ENCODE measurements around the gene RUNDC3A.
A peak's percentile ranks its signal among the peaks of the same experiment; 100 is the strongest.
"Not testable (repeated sequence)": the region's sequence is repeated elsewhere in the genome, so short reads cannot be mapped to it uniquely, and the experiment has no call there.

RUNDC3A gene

DNA sequence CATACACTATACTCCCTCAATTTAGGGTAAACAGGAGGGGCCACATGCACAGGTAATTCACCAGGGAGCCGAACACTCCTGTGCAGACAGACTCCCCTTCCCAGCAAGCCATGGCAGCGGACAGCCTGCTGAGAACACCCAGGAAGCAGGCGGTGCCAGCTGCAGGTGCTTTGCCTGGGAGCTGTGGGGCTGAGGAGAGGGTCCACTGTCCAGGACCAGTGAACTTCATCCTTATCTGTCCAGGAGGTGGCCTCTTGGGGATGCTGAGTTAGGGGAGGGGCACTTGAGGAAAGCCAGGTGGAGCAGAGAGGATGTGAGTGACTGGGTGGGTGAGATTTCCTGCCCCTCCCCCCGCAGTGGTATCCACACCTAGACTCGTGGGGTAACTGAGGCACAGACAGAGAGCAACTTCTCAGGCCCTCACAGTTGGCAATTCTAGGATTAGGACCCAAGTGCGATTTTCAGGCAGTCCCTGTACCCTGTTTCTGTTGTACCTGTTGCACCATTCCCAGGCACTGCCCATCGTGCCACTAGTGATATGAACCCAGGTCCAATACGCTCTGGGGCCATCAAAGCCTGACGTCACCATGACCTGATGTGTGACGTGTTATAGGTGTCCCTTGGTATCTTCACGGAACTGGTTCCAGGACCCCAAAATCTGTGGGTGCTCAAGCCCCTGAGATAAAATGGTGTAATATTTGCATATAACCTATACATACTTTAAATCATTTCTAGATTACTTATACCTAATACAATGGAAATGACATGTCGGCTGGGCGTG lies 37.9 kb downstream of the RUNDC3A start:
- DNase-seq, result no peak

DNA sequence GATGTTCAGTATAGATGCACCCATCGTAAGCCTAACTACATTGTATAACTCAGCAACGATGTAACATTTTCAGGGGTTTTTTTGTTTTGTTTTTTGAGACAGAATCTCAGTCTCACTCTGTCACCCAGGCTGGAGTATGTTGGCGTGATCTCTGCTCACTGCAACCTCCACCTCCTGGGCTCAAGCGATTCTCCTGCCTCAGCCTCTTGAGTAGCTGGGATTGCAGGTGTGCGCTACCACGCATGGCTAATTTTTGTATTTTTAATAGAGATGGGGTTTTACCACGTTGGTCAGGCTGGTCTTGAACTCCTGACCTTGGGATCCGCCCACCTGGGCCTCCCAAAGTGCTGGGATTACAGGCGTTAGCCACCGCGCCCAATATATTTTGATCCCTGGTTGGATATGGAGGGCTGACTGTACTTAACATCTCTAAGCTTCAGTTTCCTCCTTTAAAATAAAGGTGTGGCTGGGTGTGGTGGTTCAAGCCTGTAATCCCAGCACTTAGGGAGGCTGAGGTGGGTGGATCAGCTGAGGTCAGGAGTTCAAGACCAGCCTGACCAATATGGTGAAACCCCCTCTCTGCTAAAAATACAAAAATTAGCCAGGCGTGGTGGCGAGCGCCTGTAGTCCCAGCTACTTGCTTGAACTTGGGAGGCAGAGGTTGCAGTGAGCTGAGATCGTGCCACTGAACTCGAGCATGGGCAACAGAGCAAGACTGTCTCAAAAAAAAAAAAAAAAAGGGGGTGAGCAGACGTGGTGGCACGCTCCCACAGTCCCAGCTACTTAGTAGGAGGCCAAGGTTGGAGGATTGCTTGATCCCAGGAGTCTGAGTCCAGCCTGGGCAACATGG lies 39.0 kb downstream of the RUNDC3A start:
- DNase-seq, result not testable (repeated sequence)

DNA sequence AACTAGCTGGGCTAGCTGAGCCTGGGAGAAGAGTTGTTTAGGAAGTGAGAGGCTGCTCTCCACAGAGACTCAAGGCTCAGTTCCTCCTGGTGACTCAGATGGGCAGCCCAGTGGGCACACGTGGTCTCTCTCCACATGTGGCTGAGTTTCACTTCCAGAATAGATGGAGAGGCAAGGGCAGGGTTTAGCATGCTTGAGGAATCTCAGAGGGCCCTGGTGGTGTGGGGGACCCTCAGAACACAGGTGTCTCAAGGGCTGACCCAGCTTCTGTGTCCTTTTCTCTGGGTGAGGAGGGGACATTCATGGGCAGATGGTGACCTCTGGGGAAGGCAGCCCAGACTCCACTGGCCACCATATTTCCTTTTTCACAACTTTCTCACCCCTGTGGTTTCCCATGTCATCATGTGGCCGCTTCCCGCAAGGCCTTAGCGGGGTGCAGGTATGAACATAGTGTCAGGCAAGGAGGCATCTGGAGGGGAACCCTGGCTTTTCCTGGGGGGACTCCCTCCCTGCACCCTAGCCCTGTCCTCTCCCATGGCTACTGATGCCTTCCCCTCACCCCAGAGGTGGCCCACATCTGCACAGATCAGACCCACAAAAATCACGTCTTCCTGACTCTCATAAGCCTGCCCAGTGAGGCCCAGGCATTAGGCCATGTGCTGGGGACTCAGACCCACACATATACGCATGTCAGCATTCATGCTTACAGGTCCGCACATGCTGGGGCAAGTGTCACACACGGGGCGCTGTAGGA lies 40.0 kb downstream of the RUNDC3A start:
- no peak for DNase-seq

DNA sequence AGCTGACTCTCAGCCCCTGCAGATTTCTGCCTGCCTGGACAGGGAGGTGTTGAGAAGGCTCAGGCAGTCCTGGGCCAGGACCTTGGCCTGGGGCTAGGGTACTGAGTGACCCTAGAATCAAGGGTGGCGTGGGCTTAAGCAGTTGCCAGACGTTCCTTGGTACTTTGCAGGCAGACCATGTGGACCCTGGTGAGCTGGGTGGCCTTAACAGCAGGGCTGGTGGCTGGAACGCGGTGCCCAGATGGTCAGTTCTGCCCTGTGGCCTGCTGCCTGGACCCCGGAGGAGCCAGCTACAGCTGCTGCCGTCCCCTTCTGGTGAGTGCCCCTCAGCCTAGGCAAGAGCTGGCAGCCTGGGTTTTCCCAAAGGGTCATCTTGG lies 40.6 kb downstream of the RUNDC3A start:
- no peak for DNase-seq

DNA sequence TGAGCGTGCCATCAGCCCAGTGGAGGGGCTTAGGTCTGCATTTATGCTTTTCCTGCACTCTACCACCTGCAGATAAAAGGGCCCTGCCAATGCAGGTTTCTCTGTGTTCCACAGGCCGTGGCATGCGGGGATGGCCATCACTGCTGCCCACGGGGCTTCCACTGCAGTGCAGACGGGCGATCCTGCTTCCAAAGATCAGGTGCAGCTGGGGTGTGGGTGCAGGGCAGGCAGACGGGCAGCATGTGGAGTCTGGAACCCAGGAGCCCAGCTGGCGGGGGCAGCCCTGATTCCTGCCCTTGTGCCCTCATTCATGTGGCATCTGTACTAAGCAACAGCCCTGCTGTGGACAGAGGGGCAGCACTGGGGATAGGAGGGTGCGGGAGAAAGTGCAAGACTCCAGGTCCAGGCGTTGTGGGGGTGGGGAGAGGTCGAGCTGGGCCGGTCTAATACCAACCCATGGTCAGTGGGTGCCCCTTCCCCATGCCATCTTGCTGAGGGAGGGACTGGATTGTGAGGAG lies 41.2 kb downstream of the RUNDC3A start:
- no peak for DNase-seq

DNA sequence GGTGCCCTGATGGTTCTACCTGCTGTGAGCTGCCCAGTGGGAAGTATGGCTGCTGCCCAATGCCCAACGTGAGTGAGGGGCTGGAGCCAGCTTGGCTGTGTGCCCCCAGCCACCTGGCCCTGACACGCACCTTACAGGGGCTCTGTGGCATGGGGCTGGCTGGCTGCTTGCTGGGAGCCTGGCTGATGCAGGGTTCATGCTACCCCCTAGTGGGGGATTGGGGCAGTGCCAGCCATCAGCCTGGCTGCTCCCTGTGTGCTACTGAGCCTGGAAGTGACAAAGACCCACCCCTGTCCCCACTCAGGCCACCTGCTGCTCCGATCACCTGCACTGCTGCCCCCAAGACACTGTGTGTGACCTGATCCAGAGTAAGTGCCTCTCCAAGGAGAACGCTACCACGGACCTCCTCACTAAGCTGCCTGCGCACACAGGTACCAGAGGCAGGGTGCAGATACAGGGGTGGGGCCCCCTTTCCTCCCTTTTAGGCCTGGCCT lies 42.4 kb downstream of the RUNDC3A start:
- peak; percentile 51 for DNase-seq

DNA sequence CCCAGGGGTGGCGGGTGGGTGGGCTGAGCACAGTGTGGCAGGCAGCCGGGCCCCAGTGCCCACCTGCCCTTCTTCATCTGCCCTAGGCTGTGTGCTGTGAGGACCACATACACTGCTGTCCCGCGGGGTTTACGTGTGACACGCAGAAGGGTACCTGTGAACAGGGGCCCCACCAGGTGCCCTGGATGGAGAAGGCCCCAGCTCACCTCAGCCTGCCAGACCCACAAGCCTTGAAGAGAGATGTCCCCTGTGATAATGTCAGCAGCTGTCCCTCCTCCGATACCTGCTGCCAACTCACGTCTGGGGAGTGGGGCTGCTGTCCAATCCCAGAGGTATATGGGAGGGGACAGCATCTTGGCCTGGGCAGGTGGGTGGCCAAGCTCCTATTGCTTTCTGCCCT lies 43.1 kb downstream of the RUNDC3A start:
- DNase-seq, result no peak

DNA sequence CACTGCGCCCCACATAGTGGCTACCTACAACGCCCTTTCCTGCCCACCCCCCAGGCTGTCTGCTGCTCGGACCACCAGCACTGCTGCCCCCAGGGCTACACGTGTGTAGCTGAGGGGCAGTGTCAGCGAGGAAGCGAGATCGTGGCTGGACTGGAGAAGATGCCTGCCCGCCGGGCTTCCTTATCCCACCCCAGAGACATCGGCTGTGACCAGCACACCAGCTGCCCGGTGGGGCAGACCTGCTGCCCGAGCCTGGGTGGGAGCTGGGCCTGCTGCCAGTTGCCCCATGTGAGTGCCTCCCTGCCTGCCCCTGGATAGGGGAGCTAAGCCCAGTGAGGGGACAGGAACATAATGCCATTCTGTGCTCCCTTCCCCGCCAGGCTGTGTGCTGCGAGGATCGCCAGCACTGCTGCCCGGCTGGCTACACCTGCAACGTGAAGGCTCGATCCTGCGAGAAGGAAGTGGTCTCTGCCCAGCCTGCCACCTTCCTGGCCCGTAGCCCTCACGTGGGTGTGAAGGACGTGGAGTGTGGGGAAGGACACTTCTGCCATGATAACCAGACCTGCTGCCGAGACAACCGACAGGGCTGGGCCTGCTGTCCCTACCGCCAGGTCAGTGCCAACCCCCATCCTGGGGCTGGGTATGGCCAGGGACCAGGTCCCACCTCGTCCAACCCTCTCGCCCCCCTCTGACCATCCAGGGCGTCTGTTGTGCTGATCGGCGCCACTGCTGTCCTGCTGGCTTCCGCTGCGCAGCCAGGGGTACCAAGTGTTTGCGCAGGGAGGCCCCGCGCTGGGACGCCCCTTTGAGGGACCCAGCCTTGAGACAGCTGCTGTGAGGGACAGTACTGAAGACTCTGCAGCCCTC lies 43.8 kb downstream of the RUNDC3A start:
- no peak for DNase-seq

DNA sequence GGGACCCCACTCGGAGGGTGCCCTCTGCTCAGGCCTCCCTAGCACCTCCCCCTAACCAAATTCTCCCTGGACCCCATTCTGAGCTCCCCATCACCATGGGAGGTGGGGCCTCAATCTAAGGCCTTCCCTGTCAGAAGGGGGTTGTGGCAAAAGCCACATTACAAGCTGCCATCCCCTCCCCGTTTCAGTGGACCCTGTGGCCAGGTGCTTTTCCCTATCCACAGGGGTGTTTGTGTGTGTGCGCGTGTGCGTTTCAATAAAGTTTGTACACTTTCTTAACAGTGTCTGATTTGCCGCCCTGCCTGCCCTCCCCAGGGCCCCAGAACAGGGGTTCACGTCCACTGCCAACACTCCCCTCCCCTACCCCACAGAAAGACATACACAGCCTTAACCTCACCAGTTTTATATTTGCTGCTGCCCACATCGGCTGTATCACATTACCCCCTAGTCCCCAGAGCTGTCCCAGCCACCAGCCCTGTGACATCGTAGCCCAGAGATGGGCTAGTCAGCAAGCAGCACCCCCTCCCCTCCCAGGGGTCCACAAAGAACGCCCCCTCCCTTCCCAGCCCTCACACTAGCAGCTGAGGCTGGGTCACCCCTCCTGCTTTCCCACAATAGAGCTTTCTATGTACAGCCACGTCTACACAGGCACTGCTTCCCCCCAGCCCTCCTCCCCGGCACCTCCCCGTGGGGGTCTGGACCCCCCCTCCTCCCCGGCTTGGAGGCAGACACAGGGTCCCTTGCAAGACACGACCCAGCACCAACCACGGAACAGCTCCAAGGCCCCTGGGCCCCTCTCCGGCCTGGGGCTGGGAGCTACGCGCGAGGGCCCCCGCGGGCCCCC lies 44.6 kb downstream of the RUNDC3A start:
- no peak for DNase-seq

DNA sequence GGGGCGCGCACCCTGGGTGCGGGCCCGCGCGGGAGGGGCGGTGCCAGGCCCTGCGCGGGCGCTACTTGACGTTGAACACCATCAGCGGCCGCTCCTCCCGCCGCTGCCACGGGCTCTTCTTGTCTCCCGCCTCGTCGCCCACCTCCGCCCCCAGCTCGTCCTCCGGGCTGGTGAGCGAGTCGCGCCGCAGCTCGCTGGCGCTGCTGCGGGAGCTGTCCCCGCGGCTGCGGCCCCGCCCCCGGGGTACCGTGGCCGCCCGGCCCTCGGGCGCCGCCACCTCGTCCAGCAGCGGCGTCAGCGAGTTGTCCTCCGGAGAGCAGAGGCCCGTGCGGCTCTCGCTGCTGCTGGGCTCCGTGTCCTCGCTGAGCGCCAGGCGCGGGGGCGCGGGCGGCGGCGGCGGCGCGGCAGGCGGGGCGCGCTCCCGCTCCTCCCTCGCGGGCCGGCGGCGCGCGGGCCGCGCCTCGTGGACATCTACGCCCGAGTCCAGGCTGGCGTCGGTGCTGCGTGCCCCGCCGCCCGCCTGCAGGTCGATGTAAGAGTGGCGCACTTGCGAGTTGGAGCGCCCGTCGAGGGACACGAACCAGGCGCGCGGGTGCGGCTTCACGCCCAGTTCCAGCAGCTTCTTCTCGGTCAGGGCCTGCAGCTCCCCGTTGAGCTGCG lies 45.4 kb downstream of the RUNDC3A start:
- no peak for DNase-seq

DNA sequence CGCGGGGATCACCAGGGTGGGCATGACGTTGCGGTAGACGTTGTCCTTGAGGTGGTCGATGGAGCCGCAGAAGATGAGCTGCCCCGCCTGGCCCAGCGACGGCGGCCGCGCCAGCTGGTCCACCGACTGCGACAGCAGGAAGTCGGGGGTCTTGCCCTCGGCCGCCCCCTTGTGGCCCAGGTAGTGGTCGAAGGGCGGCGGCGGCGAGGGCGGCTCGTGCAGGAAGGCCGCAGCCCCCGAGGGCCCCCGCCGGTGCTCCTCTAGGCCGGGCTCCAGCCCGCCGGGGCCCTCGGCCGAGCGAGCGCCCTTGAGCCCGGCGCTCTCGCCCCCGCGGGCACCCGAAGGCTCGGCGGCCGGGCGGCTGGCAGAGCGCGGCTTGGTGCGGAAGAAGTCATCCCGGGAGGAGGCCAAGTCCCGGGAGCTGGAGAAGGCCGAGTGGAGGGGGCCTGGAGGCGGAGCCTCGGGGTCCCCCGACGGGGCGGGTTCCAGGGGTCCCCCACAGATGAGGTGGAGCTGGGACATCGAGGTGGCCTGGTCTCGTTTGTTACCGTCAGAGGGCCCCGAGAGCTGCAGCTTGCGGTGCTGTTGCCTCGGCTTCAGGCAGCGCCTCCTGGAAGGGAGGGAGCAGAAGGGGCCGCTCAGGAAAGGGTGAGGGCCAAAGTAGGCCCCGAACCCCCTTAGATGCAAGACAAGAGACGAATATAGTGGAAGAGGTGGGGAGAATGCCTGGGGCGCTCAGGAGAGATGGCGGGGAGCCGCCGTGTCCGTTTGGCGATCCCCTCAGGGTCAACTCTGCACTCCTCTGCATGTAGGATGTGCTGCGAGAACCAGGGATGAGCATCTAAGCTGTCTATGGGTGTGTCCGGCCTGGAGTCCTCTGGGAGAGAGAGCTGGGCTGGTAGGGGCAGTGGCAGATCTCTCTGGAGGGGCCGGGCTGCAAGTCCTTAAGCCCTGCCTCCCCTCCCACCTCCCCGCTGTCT lies 46.5 kb downstream of the RUNDC3A start:
- DNase-seq, result peak; percentile 26

DNA sequence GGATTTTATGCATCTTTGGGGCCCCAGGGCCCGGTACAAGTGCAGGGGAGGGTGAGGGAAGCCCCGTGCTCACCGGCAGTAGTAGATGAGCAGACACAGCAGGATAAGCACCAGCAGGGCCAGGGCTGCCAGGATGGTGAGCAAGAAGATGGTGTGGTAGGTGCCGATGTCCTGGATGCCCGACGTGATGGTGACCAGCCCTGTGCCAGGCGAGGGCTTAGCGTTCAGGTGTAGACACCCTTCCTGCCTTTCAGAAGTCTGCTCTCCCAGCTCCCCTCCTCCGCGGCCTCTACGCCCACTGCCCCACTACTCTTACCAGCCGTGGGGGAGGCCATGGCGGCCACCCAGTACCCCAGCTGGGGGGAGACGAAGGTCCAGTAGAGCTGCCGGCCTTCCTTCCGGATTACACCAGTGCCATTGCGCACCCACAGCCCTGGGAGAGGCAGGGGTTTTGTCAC lies 47.3 kb downstream of the RUNDC3A start:
- no peak for DNase-seq

DNA sequence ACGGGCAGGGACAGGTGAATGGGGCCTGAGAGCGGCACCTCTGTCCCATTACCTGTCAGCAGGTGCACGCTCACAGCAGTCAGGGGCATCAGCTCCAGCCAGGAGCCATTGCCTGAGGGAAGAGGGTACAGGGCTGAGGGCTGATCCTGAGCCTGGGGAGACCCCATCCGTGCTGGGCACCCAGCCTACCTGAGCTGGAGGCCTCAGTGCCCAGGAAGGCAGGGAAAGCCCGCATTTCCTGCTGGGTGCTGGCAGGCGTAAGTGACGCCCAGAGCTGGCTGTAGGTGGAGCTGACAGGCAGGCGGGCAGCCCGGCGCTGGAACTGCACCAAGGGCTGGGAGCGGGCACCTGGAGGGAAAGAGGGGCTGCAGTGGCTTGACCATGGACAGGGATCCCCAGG lies 47.8 kb downstream of the RUNDC3A start:
- DNase-seq, result no peak

DNA sequence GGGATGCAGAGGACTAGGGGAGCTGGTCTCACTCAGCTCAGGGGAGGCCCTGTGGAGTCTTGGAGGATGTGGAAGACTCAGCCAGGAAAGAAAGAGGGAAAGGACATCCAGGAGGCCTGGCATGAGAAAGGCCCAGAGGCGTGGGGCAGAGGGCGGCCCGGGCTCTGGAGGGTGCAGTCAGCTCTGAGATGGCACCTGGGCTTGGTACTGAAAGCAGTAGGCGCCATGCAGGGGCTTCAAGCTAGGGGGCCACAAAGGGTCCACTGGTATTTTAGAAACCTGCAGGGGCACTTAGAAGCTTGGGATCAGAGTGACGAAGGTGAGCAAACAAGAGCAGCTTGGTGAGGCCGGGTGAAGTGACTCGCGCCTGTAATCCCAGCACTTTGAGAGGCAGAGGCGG lies 49.7 kb downstream of the RUNDC3A start:
- DNase-seq, result no peak

DNA sequence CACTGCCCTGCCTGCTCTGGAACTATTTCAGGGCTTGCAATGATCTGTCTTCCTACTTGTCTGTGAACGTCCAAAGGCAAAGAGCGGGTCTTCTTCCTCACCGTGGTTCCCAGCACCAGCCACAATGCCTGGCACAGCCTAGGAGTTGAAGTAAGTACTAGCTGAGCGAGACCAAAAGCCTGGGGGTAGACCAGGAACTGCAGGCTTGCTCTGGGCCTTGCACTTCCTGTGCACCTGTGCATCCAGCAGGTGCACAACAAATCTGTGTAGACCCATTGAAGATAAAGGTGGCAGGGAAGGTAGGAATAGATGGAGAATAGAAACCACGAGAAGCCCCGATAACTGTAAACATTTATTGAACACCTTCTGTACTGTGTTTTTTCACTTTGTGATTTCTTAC lies 50.6 kb downstream of the RUNDC3A start:
- no peak for DNase-seq

DNA sequence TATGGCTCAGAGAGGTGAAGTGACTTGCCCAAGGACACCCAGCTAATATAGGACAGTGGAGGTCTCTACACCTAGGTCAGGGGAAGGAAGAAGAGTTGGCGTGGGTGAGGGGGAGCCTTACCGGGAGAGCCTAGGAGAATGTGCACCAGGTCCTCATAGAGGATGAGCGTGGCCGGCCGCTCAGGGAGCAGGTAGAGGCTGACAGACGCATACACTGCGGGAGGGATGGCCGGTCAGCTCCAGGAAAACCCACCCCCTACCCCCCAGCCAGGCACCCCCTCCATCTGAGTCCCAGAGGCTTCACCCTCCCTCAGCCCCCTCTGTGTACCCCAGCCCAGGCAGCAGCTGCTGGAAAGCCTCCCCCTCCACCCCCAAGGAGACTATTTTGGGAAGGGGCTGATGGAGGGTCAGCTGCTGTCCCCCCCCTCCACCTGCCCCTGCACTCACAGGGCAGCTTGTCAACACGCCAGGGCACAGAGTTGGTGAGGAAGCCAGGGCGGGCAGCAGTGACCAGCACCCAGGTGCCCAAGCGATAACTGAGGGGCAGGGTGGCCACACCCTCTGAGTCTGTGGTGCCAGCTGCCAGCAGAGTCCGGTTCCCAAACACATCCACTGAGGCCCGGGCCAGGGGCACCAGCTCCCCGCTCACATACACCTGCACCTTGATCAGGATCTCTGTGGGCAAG lies 51.2 kb downstream of the RUNDC3A start:
- no peak for DNase-seq

DNA sequence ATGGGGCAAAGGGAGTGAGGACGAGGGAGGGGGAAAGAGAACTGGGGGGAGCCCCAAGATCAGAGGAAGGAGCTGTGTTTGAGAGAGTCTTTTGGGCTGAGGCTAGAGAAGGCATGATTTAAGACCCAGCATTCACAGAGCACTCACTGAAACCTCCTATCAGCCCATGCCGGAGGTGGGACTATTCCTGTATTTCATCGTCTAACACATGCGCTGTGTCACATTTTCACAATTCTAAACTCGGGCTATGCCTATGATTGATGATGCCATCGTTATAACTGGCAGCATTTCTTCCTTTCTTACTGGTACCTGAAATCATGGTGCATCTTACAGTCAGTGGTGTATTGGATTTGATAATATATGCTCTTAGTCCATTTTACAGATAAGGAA lies 51.7 kb downstream of the RUNDC3A start:
- DNase-seq, result no peak

DNA sequence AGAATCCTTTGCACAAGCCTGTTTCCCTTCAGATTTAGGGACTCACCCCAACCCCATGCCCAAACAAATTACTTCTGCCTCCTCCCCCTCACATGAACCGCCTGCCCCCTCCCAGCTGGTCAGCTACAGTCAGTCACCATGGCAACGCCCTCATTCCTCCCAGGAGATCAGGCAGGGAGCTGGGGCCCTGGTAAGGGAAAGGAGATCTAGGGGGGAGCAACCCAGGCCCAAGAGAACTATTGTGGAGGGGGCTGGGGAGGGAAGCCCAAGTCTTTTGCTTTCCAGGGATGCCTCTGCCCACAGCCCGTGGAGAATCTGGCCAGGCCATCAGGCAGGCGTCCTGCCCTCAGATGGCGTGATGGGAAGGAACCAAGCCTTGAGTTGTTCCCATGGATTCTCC lies 52.4 kb downstream of the RUNDC3A start:
- no peak for DNase-seq

All from activated effector memory CD4-positive, alpha-beta T cell treated with Interleukin-2 at 50 U/mL for 16 hours (primary cell).